Left renal pelvis (tissue), 4 donors: Measurements from ENCODE around the gene VPS11. TPM values are rescaled to one million over a fixed set of nuclear protein-coding genes. Genes with fewer than 3 reads are reported as not detected.
"Not testable (repeated sequence)": the region's sequence is repeated elsewhere in the genome, so short reads cannot be mapped to it uniquely, and the experiment has no call there.

ENCODE experiments used
- DNase-seq, 4 donors: peaks; one replicate each; pipeline ENCODE4 v3.0.0-alpha.2; 2013; ENCODE audit warnings: low read depth in 4 of 4, low spot score in 3 of 4
- polyA plus RNA-seq, 4 donors: library from polyadenylated mRNA; unstranded; fragments of 120-200 nt; gene quantifications; one replicate each; pipeline ENCODE4 v1.2.1, GENCODE V29; 2013; ENCODE audit not compliant: insufficient read length in 4 of 4

VPS11 gene
- polyA plus RNA-seq = 10 to 100 TPM; 45.9 to 67.0 (median 52.1) TPM

GRCh38 chr11:119067371-119068222 lies at the start of gene VPS11:
VPS11 (plus strand) TSS chr11:119067818; CDS start chr11:119067824, 6 bp downstream.
- peak; percentile 81 to 94 (median 84) for DNase-seq

- peak; percentile 93 to 95 (median 94) for DNase-seq
Observed at GRCh38 chr11:119018074-119018938, 49.3 kb upstream of the VPS11 start, which contains the start of the genes RPS25 and TRAPPC4. RPS25 (minus strand) TSS chr11:119018343; CDS start chr11:119018284, 59 bp downstream. TRAPPC4 (plus strand) TSS chr11:119018766; CDS start chr11:119018796, 30 bp downstream.

GRCh38 chr11:119019996-119020395 lies 47.6 kb upstream of the VPS11 start:
- no peak for DNase-seq

- no peak for DNase-seq
Observed at GRCh38 chr11:119021631-119022030, 46.0 kb upstream of the VPS11 start.

GRCh38 chr11:119023741-119024140 lies 43.9 kb upstream of the VPS11 start:
- DNase-seq = no peak

GRCh38 chr11:119024430-119025098 lies 43.1 kb upstream of the VPS11 start:
- DNase-seq = no peak

- DNase-seq = no peak
Observed at GRCh38 chr11:119025099-119025473, 42.5 kb upstream of the VPS11 start.

DNA sequence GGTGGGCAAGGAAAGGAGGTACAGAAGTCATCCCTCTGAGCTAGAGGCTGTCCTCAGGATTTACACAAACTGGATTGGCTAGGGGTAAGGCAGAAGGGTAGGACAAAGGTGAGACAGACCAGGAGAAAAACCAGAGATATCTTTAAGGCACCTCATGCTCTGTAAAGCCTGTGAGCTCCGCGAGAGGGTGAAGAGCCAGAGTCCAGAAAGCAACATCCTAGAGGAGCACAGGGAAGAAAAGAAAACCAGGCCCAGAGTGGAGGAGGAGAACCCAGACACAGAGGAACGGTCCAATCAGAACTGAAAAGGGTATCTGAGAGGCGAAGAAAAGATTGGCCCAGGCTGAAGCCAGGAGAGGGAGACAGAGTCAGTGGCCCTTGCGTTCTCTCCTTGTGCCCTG lies 42.1 kb upstream of the VPS11 start:
- DNase-seq = no peak

DNA sequence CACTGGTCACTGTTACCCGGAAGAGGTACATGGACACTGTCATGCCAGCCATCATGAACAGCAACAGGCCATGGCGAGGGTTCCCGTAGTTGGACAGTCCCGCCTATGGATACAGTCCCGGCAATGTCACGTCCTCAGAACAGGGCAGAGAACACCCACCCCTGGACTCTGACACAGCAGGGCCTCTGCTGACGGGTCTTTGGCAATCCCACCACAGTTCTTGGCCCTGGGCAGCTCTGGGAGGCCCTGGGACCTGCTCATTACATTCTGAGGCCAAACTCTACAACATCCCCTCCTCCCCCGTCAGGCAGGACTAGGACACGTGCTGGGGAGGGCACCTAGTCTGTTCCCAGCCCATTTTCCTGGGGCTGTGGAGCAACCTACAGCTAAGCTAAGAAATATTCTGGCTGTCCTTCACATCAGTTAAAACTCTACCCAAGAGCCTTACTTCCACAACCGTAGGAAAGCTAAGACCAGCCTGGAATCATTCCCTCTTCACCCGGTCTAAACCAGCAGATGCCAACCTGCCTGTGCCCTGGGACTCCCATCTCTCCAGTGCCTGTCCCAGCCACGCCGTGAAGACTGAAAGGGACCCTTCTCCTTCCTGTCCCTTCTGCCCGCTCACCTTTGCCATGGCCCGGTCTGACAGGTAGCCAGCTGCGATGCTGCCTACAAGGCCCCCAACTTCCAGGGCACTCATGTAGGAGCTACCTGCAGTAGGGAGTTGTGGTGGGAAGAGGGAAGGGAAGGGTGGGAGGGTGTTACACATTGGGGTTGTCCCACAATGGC lies 41.4 kb upstream of the VPS11 start:
- DNase-seq = no peak

DNA sequence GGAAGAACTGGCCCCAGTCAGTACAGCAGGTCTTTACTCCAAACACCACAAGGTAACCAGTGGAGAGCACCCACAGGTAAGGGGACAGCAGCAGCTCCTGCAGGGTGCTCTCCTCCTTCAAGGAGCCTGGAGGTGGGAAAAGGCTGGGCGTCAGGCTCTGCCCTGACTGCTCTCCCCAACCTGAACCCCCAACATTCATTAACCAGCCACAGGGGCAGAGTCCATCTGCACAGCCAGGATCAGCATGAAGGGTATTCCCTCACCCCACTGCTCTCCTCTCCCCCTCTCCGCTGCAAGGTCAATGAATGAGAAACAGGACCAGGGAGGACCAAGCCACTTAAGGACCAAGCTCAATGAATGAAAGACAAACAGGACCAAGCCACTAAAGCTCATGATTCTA lies 40.6 kb upstream of the VPS11 start:
- no peak for DNase-seq

GRCh38 chr11:119027561-119028345 lies 39.9 kb upstream of the VPS11 start:
- no peak for DNase-seq

GRCh38 chr11:119028346-119029068 lies 39.1 kb upstream of the VPS11 start:
- no peak for DNase-seq

- no peak for DNase-seq
Observed at GRCh38 chr11:119029069-119029339, 38.6 kb upstream of the VPS11 start.

DNA sequence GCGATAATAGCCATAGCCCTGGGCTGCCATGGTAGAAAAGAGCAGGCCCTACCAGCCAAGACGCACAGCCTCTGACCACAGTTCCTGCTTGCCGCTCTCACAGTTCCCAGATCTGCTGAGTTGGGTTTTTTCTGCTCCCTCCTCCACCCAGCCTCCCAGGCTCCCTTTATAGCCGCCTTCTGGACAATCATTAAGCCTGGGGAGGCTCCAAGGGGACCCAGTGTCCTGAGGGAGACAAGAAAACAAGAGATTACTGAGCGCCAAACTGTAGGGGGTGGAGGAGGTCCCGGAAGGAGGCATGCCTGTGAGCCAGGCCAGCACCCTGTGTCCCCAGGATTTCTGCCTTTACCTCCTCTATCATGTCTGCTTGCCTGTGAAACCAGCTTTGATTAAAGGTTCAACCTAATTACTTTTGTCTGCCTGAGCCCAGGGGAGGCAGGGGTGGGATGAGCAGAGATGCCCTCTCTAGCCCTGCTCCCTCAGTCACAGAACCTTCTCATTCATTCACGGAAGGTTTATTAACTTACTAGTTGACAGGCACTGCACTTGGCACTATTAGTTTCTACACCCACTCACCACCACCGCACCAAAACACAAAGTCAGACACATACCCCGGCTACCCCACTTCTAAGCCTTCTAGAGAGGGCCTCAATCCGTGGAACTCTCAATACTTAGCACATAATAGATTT lies 38.1 kb upstream of the VPS11 start:
- DNase-seq = peak in 1 of 4 donors; percentile 62

GRCh38 chr11:119030029-119030328 lies 37.6 kb upstream of the VPS11 start:
- no peak for DNase-seq

- peak; percentile 84 to 94 (median 88) for DNase-seq
Observed at GRCh38 chr11:119030329-119031047, 37.1 kb upstream of the VPS11 start, which contains the start of gene SLC37A4. SLC37A4 (minus strand) TSS chr11:119030877.

DNA sequence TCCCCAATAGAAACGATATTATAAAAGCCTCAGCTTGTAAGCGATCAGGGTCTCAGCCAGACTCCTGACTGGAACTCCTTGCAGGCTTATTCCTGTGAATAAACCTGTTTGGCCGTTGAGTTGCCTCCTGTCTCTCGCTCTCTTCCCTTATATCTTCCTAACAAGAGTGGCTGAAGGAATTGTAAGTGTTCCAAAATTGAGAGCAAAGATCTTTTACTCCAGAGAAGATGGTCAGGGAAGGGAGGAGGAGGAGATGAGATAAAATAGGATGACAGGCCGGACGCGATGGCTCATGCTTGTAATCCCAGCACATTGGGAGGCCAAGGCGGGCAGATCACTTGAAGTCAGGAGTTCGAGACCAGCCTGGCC lies 35.7 kb upstream of the VPS11 start:
- DNase-seq = no peak

DNA sequence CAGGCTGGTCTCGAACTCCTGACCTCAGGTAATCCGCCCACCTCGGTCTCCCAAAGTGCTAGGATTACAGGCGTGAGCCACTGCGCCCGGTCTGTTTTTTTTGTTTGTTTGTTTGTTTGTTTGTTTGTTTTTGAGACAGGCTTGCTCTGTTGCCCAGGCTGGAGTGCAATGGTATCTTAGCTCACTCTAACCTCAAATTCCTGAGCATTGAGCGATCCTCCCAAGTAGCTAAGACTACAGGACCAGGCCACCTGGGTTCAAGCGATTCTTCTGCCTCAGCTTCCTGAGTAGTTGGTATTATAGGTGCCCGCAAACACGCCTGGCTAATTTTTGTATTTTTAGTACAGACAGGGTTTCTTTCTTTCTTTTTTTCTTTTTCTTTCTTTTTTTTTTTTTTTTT lies 34.2 kb upstream of the VPS11 start:
- not testable (repeated sequence) for DNase-seq
